GM11168 (cell line): ENCODE results near the gene SAMD4B.

Source experiments
- in situ Hi-C: fragments of 300-500 bp; cut with MboI; formaldehyde crosslinking; loops from one replicate; pipeline ENCODE4 v1.12.0; 2022; ENCODE audit warnings: low sequenced_read_pairs; ENCODE audit not compliant: unreplicated experiment

SAMD4B gene

DNA sequence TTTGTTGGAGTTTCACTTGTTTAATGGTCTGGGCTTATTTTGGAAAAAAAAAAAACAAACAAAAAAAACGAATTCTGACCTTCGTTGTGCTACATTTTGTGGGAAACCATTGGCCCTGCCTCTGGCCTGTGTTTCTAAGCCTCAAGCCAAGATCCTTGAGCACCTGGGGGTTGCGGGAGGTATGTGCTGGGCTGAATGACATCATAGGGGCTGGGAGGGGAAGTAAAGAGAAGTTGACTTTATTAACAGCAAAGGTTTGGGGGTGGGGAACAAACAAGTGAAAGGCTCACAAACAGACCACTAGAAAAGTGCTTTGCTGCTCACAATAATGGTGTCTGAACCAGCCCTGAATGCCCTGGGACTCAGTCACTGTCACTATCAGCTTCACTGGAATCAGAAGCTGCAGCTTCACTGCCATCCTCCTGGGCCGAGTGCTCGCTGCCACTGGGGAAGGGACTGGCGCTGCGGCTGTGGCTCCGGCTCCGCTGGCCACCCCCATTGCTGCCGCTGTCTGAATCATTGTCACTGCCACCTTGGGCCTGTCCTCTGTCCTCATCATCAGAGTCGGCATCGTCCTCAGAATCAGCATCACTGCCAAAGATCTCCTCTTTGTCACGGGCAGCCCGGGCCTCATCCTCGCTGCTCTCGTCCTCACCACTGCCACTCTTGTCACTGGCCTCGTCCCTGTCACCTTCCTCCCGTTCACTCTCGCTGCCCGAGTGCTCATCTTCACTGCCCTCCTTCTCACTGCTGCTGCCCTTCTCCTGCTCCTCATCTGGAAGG lies 43.6 kb downstream of the SAMD4B start:
- in situ Hi-C loops = no loop called here

DNA sequence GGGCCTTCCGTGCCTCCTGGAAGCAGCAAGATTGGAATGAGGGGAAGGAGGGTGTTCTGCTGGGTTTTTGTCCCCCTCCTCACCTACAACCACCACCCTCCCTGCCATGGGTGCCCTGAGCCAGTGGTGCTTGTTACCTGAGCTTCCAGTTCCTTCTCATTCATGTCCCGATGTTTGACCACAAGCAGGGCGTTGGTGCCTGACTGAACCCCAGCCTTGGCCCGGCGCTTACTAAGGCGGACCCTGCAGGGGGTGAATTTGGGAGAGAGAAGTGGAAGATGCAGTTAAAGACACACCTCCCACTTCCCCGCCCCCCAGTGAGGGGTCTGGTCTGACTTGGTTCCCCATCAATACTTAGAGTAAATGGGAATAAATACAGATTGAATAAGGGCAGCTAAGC lies 44.3 kb downstream of the SAMD4B start:
- in situ Hi-C loops = no loop called here

DNA sequence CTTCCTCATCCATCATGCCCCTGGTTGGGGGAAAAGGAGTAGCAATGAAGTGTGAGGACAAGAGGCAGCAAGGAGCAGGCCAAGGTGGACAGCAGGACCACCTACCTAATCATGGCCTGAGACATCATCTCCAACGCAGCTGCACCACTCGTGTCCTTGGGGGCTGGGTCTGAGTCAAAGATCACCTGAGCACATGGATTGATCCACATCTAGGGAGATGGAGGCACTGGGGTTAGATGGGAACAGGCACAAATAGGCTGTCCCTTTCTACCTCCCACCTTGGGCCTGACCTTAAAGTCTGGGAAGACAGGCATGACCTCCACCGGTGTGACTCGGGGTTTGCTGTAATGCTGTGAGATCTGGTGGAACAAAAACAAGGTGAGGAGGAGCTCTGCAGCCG lies 46.4 kb downstream of the SAMD4B start:
- in situ Hi-C loops = no loop called here

DNA sequence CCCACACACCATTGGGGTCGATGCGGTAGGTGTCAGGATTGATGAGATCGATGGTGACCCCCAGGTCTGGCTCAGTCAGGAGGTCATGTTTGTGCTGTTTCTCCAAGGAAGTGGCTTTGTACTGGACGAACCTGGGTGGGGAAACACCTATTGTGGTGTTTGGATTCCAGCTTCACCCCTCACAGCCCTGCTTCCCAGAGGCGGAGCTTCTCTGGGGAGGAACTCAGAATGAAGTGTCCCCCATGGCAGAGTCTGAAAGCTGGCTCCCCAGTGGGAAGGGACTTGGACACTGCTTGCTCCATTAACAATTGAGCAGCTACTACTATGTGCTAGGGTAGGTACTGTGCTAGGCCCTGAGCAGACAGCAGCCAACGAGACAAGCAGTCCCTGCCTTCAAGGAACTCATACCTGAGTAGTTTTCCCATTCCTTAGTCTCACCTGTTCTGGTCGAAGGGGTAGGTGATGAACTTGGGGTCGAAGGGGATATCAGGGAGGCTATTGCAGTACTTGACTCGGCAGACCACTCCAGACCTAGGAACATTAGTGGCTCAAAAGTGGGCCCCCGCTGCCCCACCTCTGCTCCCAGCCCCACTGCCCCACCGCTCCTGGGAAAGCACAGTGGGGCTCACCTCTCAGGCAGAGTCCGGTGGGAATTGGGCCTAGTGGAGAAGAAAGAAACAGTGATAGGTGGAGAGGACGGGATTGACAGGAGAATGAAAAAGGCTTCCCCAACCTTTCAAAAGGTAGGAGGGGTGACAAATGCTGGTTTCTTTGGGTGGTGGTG lies 47.6 kb downstream of the SAMD4B start:
- in situ Hi-C loops = no loop called here

DNA sequence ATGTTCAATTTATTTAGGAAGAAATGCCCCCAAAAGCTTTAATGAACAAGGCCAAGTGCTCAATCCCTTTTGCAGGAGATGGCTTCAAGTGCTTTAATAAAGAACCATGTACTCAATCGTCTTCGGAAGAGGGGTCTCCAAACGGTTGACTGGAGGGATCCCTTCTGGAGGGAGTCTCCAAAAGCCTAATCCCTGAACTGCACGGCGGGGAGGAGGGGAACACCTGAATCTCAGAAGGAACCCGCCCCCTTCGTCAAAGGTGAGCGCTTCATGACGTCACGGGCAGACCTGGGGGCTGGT lies 48.2 kb downstream of the SAMD4B start:
- in situ Hi-C loops = no loop called here

DNA sequence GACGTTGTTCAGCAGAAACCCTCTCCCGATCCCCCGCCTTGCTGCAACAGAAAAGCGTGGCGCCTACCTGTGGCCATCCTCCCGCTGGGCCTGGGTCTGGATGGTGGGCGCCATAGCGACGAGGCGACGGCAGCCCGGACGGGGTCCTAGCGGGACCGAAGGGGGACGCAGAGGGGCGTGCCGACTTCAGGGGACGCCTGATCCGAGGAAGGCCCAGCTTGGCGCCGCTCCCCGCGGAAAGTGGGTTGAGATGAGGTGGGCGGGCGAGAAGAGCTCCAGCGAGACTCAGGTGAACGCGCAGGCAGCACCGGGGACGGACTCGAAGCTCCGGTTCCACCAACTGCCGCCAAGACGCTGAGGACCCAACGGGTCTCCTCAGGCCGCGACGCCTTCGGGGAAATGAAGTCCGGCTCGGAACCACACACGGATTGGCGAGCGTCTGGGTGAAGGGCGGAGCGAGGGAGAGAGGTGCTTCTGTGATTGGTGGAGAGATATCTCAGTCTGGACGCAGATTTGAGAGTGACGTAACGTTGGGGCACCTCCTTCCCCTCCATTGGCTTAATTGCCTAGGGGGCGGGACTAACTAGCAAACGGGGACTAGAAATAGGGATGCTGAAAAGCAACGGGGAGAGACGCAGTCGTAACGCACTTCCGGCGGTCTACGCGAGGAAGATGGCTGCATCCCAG lies 48.7 kb downstream of the SAMD4B start, which contains the start of the genes MED29 and PAF1:
Gene MED29 (plus strand): TSS at position 628 of the 687 bp plus-strand sequence. CDS start 45 bp downstream, at position 673.
Gene PAF1 (minus strand): TSS at position 356 of the 687 bp plus-strand sequence. CDS start 242 bp downstream, at position 114.
- in situ Hi-C loops = no loop called here

DNA sequence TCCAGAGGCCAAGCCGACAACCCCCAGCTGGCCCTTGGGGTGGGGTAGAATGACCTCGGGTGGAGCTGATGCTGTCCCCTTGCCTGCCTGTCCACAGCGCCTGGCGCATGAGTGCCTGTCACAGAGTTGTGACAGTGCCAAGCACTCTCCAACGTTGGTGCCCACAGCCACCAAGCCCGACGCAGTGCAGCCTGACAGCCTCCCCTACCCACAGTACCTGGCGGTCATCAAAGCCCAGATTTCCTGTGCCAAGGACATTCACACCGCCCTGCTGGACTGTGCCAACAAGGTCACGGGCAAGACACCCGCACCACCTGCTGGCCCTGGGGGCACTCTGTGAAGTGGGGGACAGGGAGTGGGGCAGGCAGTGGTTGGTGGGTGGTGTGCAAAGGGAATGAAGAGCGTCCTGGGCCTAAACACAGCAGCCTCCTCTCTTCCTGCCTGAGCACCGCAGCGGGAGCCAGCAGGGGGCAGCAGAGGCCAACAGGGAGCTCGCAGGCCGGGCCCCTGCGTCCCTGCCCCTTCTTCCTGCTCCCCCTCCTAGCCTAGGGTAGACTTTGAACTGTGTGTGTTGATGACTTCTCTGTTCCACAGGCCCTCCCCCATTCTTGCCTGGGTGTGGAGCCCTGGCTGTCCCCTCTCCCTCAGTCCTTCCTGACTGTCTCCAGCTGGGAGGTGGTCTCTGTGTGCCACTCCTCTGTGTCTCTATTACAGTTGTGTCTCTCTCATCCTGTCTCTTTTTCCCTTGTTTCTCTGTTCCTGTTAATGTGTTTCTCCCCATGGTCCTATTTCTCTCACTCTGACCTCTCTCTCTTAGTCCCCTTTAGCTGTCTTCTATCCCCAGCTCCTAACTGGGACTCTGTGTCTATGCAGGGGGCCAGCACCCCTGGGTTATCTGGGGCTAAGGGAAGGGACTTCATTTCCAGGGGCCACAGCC lies 55.4 kb downstream of the SAMD4B start:
- in situ Hi-C loops = no loop called here

DNA sequence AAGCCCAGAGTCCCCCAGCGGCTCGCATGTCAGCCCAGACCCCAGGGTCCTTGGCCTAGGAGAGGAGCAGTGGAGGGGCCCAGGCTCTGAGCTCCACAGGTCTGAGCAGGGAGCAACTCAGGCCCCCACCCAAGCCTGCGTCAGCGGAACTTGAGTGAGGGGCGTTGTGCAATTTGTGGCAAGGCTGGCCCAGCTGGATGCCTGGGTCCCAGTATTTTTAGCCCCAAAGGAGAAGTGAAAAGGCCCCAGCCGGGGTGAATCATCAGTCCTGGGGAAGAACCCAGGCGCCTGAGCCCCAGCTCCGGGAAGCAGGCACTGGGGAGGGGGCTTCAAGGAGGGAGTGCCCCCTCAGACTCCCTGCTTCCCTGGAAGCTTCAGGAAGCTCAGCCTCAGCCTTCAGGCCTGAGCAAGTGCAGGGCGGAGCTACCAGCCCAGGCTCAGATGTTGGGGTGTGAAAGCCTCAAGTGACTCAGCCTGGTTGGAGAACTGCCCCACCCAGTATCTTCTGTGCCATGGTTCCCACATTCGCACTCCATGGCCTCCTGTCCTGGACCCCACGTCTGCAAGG lies 56.2 kb downstream of the SAMD4B start:
- in situ Hi-C loops = no loop called here

DNA sequence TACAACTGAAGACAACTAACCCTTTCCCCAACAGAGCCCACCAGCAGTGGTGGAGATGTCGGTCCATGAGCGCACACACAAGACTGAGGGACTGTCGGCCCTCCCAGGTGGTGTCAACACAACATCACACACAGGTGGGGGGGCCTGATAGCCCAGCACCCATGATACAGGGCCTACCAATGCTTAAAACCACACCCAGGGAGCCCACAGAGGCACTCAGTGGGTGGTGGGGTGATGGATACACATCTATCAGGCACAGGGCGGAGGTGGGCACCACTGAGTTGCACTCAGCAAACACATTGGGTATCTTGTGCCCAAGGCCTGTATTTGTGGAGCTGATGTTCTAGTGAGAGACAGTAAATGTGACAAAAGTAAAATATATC lies 57.4 kb downstream of the SAMD4B start:
- in situ Hi-C loops = no loop called here

DNA sequence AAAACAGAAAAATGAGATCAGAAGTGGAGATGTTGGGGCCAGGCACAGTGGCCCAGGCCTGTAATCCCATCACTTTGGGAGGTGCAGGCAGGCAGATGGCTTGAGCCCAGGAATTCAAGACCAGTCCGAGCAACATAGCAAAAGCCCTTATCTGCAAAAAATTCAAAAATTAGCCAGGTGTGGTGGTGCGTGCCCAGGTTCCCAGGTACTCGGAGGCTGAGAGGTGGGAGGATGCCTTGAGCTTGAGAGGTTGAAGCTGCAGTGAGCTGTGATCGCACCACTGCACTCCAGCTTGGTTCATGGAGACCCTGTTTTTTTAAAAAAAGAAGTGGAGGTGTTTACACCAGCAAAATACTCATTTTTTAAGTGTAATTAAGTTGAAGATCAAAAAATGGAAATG lies 57.8 kb downstream of the SAMD4B start:
- in situ Hi-C loops = no loop called here

DNA sequence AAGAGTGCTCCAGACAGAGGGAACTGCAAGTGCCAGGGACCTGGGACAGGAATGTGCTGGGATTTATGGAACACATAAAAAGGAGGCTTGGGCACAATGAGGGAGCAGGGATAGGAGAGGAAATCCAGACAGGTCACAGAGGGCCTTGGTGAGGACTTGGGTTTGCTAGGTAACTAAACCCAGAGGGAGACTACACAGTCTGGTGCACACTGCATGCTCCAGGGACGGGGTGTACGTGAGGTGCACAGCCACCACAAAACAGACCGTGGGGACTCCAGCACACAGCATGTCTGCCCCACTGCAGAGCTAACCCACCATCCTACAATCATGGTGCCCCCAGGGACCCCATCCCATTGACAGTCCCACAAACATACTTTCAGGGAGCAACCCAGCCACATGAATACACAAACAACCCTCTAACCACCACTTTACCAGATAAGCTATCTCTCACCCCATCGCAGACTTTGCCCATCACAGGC lies 58.9 kb downstream of the SAMD4B start:
- in situ Hi-C loops = no loop called here

DNA sequence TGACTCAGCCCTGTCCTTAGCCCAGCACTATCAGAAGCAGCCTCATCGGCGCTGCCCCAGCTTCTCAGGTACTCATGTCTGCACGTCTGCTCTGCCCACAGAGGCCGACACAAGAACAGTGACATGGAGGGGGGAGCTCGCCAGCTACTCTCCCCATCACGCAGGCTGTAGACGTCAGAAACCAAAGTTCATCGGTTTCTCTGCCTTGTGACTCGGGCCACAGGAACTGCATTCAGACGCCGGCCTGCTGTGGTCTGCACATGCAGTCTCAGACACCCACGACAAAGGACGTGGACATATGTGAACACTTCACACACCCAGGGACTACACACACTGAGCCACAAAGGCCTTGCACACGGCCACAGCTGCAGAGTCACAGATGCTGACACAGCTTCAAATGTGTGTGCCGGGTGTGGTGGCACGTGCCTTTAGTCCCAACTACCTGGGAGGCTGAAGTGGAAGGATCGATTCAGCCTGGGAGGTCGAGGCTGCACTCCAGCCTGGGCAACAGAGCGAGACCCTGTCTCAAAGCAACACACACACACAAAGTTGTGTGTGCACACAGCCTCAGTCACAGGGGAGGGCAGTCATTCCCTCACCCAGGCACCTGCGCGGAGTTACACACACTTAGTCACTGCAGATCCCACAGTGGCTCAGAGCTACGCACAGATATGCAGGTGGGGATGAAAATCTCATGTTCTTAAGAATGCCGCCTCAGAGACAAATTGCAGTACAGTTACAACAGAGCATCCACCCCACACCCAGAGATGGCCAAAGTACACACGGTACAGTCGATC lies 59.5 kb downstream of the SAMD4B start:
- in situ Hi-C loops = no loop called here

DNA sequence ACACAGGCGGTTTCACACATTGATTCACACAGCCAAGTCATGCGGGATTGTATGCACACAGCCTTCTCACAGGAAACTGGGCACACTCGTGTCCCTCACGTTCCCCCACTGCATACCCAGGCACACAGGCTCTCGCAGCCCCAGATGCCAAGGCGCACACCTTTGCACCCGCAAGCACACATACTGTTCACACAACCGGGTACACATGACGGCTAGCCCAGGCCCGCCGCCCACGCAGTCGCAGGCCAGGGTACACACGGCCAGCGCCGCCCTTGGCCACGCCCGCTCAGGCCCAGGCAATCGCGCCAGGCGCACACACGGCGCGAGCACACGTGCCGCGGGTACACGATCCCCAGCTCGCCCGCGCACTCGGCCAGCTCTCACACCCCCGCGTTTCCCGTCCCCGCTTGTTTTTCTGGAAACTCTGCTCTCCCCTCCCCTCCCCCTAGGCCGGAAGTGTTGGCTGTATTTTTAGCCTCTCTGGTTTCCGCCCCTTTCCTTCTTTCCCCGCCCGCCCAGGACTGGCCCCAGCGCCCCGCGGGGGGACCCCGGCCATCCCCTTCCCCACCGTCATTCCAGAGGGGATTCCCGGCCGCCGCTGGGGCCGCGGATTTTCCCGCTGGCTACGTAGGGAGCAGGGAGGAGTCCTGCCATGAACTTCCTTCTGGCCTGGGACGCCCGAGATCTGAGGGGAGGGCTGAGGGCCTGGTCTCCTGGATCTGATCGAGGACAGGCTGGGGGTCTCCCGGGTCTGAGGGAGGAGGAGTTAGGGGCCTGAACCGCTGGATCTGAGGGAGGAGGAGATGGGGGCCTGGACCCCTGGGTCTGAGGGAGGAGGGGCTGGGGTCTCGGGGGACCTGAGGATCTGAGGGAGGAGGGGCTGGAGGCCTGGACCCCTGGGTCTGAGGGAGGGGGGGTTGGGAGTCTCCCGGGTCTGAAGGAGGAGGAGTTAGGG lies 60.4 kb downstream of the SAMD4B start:
- in situ Hi-C loops = no loop called here

DNA sequence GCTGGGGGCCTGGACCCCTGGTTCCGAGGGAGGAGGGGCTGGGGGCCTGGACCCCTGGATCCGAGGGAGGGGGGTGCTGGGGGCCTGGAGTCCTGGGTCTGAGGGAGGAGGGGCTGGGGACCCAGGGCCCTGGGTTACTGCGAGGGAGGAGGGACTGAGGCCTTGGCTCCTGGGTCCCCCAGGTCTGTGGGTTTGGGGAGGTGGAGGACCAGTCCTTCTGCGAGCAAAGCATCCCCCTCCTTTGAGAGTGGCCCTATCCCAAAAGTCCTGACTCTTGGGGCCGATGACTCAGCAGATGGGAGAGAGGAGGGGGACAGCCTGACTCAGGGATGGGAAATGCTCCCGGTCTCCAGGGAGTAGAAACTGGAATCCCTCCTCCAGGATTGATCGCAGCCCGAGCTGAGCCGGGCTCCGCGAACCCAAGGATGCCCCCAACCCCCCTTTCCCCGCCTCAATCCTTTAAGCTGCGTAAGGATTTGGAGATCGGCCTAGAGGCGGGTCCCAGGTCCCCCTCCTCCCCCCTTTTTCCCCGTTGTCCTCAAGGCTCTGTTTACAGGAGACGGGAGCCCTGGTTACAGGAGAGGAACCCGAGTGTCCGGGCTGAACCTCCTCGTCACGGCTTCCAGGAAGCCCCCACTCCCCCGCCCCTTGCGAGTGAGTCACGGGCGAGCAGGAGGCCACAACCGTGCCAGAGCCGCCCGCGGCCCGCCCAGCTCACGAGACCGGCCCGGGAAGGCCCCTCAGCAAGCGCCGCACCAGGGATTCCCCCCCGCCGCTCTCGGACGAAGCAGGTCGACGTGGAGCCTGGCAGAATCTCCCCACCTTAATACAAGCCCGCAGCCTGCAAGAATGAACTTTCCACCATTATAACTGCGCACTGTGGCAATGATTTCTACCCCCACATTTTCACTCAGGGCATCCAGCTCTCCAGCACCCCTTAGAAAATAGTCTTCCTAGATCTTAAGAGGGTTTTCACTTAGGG lies 61.4 kb downstream of the SAMD4B start:
- in situ Hi-C loops = no loop called here

DNA sequence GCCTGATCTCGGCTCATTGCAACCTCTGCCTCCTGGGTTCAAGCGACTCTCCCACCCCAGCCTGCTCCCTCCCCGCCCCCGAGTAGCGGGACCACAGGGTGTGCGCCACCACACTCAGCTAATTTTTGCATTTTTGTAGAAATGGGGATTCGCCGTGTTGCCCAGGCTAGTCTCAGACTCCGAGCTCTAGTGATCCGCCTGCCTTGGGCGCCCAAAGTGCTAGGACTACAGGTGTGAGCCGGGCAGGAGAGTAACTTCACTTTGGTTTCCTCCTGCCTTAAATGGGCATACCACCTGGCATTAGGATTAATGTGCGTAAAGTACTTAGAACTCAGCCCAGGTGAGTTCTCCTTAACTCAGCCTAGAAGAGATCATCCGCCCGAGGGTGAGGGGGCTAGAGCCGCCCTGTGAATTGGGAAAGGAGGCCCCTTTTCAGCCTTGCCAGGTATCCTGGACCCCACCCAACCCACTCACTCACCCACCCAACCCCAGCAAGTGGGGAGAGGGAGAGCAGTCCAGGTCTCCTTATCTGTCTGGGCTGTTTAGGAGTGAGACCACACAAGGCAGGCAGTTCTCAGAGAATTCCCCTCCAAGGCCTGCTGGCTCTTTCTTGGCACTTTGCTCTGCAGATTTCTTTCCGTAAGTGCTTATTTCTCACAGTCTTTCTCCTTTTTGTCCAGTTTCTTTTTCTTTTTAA lies 63.2 kb downstream of the SAMD4B start:
- in situ Hi-C loops = no loop called here
